Epithelial cell of proximal tubule (primary cell): Measurements from ENCODE around the gene SLC9A9. TPM values are rescaled to one million over a fixed set of nuclear protein-coding genes. Genes with fewer than 3 reads are reported as not detected.

ENCODE experiments used
- DNase-seq: peaks from one replicate; pipeline ENCODE4 v3.0.0-alpha.2; 2011; ENCODE audit warnings: low read depth
- H3K4me3 ChIP-seq: 2 replicates; pipeline ENCODE4 v1.5.1; 2011; ENCODE audit warnings: low read depth, mild to moderate bottlenecking, low read length
- total RNA-seq: library from RNA; depleted of rRNA; stranded (reverse); fragments of >200 nt; gene quantifications from 2 replicates; pipeline ENCODE4 v1.2.3, GENCODE V29; 2015
- TF ChIP-seq, protein P1 (sequence below): conservative IDR thresholded peaks from 2 replicates; pipeline ENCODE4 v1.5.1; 2012; ENCODE audit warnings: low read depth, mild to moderate bottlenecking, low read length

SLC9A9 gene
- total RNA-seq, 1 donor from 2014 or later, result 0.17 TPM

DNA sequence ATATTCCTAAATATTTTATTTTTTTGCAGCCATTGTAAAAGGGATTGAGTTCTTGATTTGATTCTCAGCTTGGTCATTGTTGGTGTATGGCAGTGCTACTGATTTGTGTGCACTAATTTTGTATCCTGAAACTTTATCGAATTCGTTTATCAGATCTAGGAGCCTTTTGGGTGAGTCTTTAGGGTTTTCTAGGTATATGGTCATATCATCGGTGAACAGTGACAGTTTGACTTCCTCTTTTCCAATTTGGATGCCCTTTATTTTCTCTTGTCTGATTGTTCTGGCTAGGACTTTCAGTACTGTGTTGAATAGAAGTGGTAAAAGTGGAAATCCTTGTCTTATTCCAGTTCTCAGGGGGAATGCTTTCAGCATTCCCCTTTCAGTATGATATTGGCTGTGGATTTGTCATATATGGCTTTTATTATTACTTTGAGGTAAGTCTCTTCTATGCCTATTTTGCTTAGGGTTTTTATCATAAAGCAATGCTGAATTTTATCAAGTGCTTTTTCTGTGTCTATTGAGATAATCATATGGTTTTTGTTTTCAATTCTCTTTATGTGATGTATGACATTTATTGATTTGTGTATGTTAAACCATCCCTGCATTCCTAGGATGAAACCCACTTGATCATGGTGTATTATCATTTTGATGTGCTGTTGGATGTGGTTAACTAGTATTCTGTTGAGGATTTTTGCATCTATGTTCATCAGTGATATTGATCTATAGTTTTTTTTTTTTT lies 11.4 kb upstream of the SLC9A9 start:
- H3K4me3 ChIP-seq, result no peak overlapping the region
- DNase-seq, result no peak
- TF ChIP-seq, protein P1, sequence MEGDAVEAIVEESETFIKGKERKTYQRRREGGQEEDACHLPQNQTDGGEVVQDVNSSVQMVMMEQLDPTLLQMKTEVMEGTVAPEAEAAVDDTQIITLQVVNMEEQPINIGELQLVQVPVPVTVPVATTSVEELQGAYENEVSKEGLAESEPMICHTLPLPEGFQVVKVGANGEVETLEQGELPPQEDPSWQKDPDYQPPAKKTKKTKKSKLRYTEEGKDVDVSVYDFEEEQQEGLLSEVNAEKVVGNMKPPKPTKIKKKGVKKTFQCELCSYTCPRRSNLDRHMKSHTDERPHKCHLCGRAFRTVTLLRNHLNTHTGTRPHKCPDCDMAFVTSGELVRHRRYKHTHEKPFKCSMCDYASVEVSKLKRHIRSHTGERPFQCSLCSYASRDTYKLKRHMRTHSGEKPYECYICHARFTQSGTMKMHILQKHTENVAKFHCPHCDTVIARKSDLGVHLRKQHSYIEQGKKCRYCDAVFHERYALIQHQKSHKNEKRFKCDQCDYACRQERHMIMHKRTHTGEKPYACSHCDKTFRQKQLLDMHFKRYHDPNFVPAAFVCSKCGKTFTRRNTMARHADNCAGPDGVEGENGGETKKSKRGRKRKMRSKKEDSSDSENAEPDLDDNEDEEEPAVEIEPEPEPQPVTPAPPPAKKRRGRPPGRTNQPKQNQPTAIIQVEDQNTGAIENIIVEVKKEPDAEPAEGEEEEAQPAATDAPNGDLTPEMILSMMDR, result no peak

DNA sequence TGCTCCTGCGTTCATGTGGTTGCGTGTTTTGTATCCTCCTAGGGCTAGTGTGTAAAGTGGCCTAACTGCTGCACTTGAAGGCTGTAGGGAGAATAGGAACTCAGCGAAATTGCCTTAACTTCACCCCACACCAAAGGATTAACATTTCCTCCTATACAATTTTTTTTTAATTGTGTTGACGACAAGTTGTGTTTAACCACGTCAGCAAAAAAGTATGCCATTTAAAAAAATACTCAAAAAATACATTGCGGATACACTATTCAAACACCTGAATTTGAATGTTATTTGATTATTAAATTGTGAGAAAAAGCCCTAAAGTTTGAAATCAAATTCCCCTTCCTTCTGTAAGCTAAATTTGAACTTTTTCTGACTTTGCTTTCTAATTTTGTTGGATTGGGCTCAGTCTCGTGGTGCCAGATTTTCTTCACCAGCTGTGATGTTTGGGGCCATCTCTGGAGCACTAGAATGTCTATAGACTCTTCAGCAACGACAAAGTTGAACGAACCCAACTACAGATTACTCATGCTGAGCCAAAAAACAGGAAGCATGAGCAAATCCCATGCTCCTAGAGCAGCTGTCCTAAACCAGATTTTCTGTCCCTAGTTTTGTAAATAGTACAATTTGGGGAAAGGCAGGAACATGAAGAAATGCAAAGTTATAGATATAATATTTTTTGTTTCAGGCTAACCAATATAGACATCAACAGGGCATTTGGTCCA lies 8.1 kb upstream of the SLC9A9 start:
- no peak for DNase-seq
- no peak overlapping the region for H3K4me3 ChIP-seq
- TF ChIP-seq, protein P1, result no peak

DNA sequence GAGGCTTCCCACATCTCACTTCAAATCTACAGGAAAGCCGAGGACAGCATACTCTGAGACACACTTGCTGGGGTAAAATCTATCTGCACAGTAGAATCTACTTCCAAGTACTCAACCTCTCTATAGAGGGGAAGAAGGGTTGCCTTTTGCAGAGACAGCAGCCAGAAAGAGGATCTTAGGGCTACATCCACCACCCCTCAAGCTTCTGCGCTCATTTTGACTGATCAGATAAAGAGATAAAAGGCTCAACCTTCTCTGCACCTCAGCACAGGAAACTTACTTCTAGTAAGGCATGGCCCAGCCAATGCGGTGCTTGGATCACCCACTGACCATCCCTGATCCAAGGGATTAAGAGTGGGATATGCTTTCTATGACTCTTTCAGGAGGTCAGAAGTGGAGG lies 6.9 kb upstream of the SLC9A9 start:
- no peak overlapping the region for H3K4me3 ChIP-seq
- TF ChIP-seq, protein P1, result no peak
- no peak for DNase-seq

DNA sequence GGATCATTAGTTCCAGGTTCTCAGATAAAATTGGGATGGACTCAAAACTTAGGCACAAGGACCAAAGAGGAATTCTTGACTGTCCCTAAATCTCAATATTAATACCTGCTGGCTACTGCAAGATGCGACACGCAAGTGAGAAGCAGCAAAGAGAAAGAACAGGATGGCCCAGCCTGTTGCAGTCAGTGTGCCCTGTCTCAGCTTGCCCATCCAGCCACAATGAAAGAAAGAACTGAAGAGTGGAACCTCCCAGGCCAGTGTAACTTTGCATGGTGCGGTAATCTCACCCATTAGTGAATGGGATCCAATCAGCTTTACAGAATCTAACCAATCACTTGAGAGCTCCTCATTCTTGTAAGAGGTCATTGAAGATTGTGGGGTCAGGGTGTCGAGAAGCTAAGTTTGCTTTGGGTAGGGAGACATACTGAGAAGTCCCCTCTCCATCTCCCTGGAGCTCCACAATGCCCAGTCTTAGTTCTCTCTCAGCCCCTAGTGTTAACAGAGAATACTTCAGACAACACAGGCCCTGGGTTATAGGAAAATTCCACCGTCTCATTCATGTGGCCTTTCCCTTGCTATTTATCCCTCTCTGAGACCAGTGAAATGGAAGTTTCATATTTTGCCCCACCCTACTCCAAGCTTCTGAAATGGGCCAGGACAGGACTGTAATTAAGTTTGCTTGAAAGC lies 3.2 kb upstream of the SLC9A9 start:
- no peak for DNase-seq
- H3K4me3 ChIP-seq, result no peak overlapping the region
- TF ChIP-seq, protein P1, result no peak

DNA sequence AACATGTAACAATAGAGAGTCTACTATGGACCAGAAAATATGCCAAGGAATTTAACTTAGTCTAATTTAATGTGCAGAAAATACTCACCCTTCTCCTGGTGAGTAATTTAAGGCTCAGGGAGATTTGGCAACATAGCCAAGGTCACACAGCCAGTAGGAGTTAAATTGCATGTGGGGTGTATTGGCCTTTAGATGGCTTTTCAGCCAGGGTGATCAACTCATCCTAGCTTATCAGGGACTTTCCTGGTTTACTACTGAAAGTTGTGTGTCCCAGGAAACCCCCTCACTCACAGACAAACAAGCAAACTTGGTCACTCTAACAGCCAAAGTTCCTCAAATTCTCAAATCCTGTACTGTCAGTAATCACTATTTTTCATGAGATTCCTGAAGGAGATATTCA lies 2.6 kb upstream of the SLC9A9 start:
- TF ChIP-seq, protein P1, result no peak
- no peak for DNase-seq
- no peak overlapping the region for H3K4me3 ChIP-seq

DNA sequence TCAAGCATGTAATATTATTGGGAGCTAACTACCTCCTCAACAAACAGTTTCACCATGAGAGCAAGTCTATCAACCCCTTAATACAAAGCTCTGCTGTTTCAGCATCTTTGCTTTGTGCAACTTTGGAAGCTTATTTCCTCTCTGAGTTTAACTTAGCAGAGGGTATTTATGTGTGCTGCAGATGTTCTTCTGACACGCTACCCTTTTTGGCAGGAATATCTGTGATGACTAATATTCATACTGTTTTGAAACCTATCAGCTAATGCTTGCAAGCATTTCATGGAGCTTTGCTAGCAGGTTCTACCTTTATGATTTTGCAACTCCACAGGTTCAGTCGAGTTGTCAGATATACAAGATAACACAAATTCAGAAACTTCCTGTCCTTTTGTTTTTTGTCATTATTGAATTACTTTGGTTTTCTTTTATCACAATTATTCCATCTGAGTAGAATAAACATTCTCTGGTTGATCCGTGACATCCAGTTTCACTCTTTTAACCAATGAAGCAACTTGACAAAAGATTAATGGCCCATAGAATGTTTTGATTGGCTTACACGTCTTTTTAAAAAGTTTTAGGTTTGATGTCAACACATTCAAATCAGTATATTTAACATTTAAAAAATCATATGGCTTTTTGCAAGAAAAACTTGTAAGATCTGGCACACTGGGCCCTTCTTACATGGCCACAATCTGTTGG lies 1.7 kb upstream of the SLC9A9 start:
- H3K4me3 ChIP-seq, result no peak overlapping the region
- no peak for DNase-seq
- TF ChIP-seq, protein P1, result no peak
